HepG2 (cell line): ENCODE data around the gene C3orf85. TPM values are rescaled to one million over a fixed set of nuclear protein-coding genes. Genes with fewer than 3 reads are reported as not detected.

Source experiments
- CENPX ChIP-seq: sonication (generic); formaldehyde crosslinking; IDR thresholded peaks from 2 replicates; pipeline ENCODE4 v1.9.0; 2021; ENCODE audit warnings: mild to moderate bottlenecking, missing genetic modification reagents, moderate library complexity
- CREM ChIP-seq, 2 experiments: sonication (generic) in 1 of 2; formaldehyde crosslinking in 1 of 2; IDR thresholded peaks; 2 replicates each; pipeline versions ENCODE4 v1.4.0 to v1.6.1; 2016 to 2020; ENCODE audit warnings: antibody characterized with exemption in 1 of 2, mild to moderate bottlenecking in 1 of 2, missing genetic modification reagents in 1 of 2
- EHMT2 ChIP-seq: fragments of 200-600 bp; sonication (generic); IDR thresholded peaks from 2 replicates; pipeline ENCODE4 v1.7.0; 2017; ENCODE audit warnings: antibody characterized with exemption, low read depth, low read length, borderline replicate concordance
- FOXP1 ChIP-seq, 2 experiments: fragments of 450-650 bp in 1 of 2; IDR thresholded peaks; 2 replicates each; pipeline ENCODE4 v1.6.1; 2017 to 2018; ENCODE audit warnings: antibody characterized with exemption in 1 of 2
- HNF4G ChIP-seq, 2 experiments: sonication (generic) in 1 of 2; formaldehyde crosslinking in 1 of 2; IDR thresholded peaks; 2 replicates each; pipeline versions ENCODE4 v1.4.0 to v1.6.1; 2011 to 2020; ENCODE audit warnings: borderline replicate concordance in 2 of 2, low read depth in 2 of 2, mild to moderate bottlenecking in 2 of 2, low read length in 1 of 2, missing genetic modification reagents in 1 of 2, moderate library complexity in 1 of 2
- KDM6A ChIP-seq: IDR thresholded peaks from 2 replicates; pipeline ENCODE4 v1.6.1; 2016; ENCODE audit warnings: low read depth
- MEF2D ChIP-seq: sonication (generic); formaldehyde crosslinking; IDR thresholded peaks from 2 replicates; pipeline ENCODE4 v1.5.1; 2020; ENCODE audit warnings: mild to moderate bottlenecking, missing genetic modification reagents
- NCOA2 ChIP-seq: sonication (generic); formaldehyde crosslinking; IDR thresholded peaks from 2 replicates; pipeline ENCODE4 v1.8.0; 2022; ENCODE audit warnings: inconsistent platforms
- NFIC ChIP-seq: IDR thresholded peaks from 2 replicates; pipeline ENCODE4 v1.6.1; 2012; ENCODE audit warnings: mild to moderate bottlenecking, low read length, inconsistent platforms
- NR2F1 ChIP-seq, 2 experiments: fragments of 450-650 bp in 1 of 2; formaldehyde crosslinking in 1 of 2; IDR thresholded peaks; 2 replicates each; pipeline versions ENCODE4 v1.5.0 to v1.6.1; 2016 to 2020; ENCODE audit warnings: mild to moderate bottlenecking in 1 of 2, missing compliant biosample characterization in 1 of 2, missing genetic modification reagents in 1 of 2, moderate library complexity in 1 of 2
- SOX13 ChIP-seq, 3 experiments: fragments of 450-650 bp in 1 of 3; sonication (generic) in 1 of 3; formaldehyde crosslinking in 1 of 3; IDR thresholded peaks in 2 of 3; conservative IDR thresholded peaks in 1 of 3; 2 replicates each; pipeline versions ENCODE4 v1.5.0 to v1.6.1; 2016 to 2020; ENCODE audit warnings: antibody characterized with exemption in 1 of 3, mild to moderate bottlenecking in 1 of 3, missing compliant biosample characterization in 1 of 3, missing genetic modification reagents in 1 of 3, moderate library complexity in 1 of 3
- SOX6 ChIP-seq, 2 experiments: fragments of 450-650 bp in 1 of 2; sonication (generic) in 1 of 2; formaldehyde crosslinking in 1 of 2; IDR thresholded peaks; 2 replicates each; pipeline versions ENCODE4 v1.4.0 to v1.6.1; 2017 to 2020; ENCODE audit warnings: antibody characterized with exemption in 1 of 2, mild to moderate bottlenecking in 1 of 2, missing genetic modification reagents in 1 of 2
- ZNF674 ChIP-seq: sonication (generic); formaldehyde crosslinking; IDR thresholded peaks from 2 replicates; pipeline ENCODE4 v1.5.0; 2020; ENCODE audit warnings: low read depth, mild to moderate bottlenecking, missing genetic modification reagents
- polyA plus RNA-seq, 8 experiments: library from polyadenylated mRNA; depleted of rRNA in 3 of 8; stranded (reverse) in 7 of 8; unstranded in 1 of 8; fragments of >200 nt; fragmentation: Illumina TruSeq in 4 of 8; extraction: Trizol in 4 of 8; gene quantifications; 2 replicates each; pipeline versions ENCODE4 v1.2.1 to v1.2.3, GENCODE V29; 2011 to 2016; ENCODE audit warnings: low read depth in 4 of 8, missing spikeins in 1 of 8, mixed read lengths in 1 of 8; ENCODE audit not compliant: insufficient read depth in 1 of 8
- total RNA-seq, 5 experiments: library from RNA; depleted of rRNA; stranded (reverse); fragments of >200 nt; fragmentation: Illumina TruSeq; extraction: Trizol; gene quantifications; 2 replicates each; pipeline ENCODE4 v1.2.3, GENCODE V29; 2016; ENCODE audit warnings: low read depth in 1 of 5
- TF ChIP-seq, protein P1 (sequence below): sonication (generic); formaldehyde crosslinking; conservative IDR thresholded peaks from 2 replicates; pipeline ENCODE4 v1.4.0; 2020; ENCODE audit warnings: mild to moderate bottlenecking, missing genetic modification reagents, moderate library complexity
- TF ChIP-seq, protein P2 (sequence below), 2 experiments: sonication (generic) in 1 of 2; formaldehyde crosslinking in 1 of 2; IDR thresholded peaks; 2 replicates each; pipeline versions ENCODE4 v1.4.0 to v1.6.1; 2016 to 2020; ENCODE audit warnings: borderline replicate concordance in 1 of 2, low read depth in 1 of 2, mild to moderate bottlenecking in 1 of 2, missing genetic modification reagents in 1 of 2

C3orf85 gene
- total and polyA plus RNA-seq, 2 of the 13 experiments (the other 11 are each of a cell fraction or from before 2014, with no cell fraction given): not detected

DNA sequence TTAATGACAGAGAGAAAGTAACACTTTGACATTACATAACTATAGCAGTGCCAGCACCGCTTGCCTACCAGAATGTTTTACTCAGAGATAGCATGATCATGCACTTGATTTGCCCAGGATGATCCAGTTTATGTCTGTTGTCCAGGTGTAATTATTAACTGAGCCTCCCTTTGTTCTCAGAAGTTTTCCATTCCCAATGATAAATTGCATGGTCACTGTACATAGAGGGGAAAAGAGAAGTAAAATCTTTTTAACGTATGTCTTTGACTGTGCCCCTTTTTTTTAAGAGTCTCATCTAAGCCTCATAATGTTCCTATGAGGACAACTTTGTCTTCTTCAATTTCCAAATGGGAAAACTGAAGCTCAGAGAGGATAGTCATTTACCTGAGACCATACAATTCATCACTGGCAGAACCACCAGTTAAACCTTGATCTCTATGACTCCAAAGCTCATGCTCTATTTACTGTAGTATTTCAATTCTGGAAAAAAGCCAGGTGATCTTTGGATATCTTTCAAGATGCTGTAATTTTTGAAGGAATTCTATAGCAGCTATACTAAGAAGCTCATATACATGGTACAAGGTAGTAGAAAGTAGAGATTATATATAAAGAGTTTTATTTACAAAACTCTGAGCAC, 25.1 kb downstream of the C3orf85 start (continued):
- TF ChIP-seq HNF4G (IDR thresholded peaks at IDR 0.05; ENCODE audit: borderline replicate concordance, low read depth, low read length): no peak
- TF ChIP-seq HNF4G (CRISPR knock-in tag; IDR thresholded peaks at IDR 0.05; ENCODE audit: borderline replicate concordance, low read depth): no peak
- peak; percentile 32; the same call in 1 of the 2 replicates for TF ChIP-seq NCOA2 (CRISPR knock-in tag)
- peak; percentile 65; the same call in 1 of the 2 replicates for TF ChIP-seq NFIC
- no peak for TF ChIP-seq SOX6 (IDR thresholded peaks at IDR 0.05)
- peak; percentile 33; the same call in 1 of the 2 replicates for TF ChIP-seq SOX6 (CRISPR knock-in tag; IDR thresholded peaks at IDR 0.05)
- peak; percentile 55; the same call in 1 of the 2 replicates for TF ChIP-seq KDM6A (CRISPR knock-in tag)
- TF ChIP-seq CREM (IDR thresholded peaks at IDR 0.05): peak; percentile 26; the same call in 1 of the 2 replicates
- TF ChIP-seq CREM (CRISPR knock-in tag; IDR thresholded peaks at IDR 0.05): no peak
- TF ChIP-seq, protein P1, sequence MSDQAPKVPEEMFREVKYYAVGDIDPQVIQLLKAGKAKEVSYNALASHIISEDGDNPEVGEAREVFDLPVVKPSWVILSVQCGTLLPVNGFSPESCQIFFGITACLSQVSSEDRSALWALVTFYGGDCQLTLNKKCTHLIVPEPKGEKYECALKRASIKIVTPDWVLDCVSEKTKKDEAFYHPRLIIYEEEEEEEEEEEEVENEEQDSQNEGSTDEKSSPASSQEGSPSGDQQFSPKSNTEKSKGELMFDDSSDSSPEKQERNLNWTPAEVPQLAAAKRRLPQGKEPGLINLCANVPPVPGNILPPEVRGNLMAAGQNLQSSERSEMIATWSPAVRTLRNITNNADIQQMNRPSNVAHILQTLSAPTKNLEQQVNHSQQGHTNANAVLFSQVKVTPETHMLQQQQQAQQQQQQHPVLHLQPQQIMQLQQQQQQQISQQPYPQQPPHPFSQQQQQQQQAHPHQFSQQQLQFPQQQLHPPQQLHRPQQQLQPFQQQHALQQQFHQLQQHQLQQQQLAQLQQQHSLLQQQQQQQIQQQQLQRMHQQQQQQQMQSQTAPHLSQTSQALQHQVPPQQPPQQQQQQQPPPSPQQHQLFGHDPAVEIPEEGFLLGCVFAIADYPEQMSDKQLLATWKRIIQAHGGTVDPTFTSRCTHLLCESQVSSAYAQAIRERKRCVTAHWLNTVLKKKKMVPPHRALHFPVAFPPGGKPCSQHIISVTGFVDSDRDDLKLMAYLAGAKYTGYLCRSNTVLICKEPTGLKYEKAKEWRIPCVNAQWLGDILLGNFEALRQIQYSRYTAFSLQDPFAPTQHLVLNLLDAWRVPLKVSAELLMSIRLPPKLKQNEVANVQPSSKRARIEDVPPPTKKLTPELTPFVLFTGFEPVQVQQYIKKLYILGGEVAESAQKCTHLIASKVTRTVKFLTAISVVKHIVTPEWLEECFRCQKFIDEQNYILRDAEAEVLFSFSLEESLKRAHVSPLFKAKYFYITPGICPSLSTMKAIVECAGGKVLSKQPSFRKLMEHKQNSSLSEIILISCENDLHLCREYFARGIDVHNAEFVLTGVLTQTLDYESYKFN (CRISPR knock-in tag): peak; percentile 82
- no peak for TF ChIP-seq MEF2D (CRISPR knock-in tag)
- TF ChIP-seq ZNF674 (CRISPR knock-in tag): no peak
- TF ChIP-seq CENPX (CRISPR knock-in tag): no peak
- no peak for TF ChIP-seq FOXP1 (IDR thresholded peaks at IDR 0.05)
- TF ChIP-seq FOXP1 (CRISPR knock-in tag; IDR thresholded peaks at IDR 0.05): 0 out of 2 replicates have a peak, but pooled peaks have one; percentile 2
- TF ChIP-seq SOX13 (IDR thresholded peaks at IDR 0.05): no peak
- TF ChIP-seq SOX13 (CRISPR knock-in tag; conservative IDR thresholded peaks at IDR 0.05 in 1 of 2, IDR thresholded peaks at IDR 0.05 in 1 of 2): peak in 1 of 2 experiments; percentile 48; a peak in 1 of 4 replicates
- 0 out of 4 replicates have a peak, but pooled peaks of 1 of the 2 experiments have one; percentile 23 for TF ChIP-seq NR2F1 (CRISPR knock-in tag; IDR thresholded peaks at IDR 0.05)
- peak; percentile 35; the same call in 1 of the 2 replicates for TF ChIP-seq EHMT2
- TF ChIP-seq, protein P2, sequence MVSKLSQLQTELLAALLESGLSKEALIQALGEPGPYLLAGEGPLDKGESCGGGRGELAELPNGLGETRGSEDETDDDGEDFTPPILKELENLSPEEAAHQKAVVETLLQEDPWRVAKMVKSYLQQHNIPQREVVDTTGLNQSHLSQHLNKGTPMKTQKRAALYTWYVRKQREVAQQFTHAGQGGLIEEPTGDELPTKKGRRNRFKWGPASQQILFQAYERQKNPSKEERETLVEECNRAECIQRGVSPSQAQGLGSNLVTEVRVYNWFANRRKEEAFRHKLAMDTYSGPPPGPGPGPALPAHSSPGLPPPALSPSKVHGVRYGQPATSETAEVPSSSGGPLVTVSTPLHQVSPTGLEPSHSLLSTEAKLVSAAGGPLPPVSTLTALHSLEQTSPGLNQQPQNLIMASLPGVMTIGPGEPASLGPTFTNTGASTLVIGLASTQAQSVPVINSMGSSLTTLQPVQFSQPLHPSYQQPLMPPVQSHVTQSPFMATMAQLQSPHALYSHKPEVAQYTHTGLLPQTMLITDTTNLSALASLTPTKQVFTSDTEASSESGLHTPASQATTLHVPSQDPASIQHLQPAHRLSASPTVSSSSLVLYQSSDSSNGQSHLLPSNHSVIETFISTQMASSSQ (IDR thresholded peaks at IDR 0.05; ENCODE audit: low read depth): peak; percentile 64; the same call in 1 of the 2 replicates
- TF ChIP-seq, protein P2 (CRISPR knock-in tag; IDR thresholded peaks at IDR 0.05; ENCODE audit: borderline replicate concordance): no peak
